HCT116 (cell line): ENCODE data around the gene TMCO1. TPM values are rescaled to one million over a fixed set of nuclear protein-coding genes. Genes with fewer than 3 reads are reported as not detected.

Experiments
- ATAC-seq: fragments of 200-7000 bp; cut with Tn5 transposase; 2 replicates; pipeline ENCODE4 v1.9.1; 2020; ENCODE audit warnings: mild to moderate bottlenecking, moderate library complexity
- BruUV-seq: library from RNA; stranded (reverse); fragments of 400-500 nt; replicated peaks from 2 replicates; lab custom pipeline; 2021; lab: Mats Ljungman, UMichigan
- CTCF ChIA-PET: fragments of 300-600 bp; sonication (Branson Sonifier 250); formaldehyde crosslinking; loops from one replicate; lab custom pipeline; 2021; ENCODE audit warnings: antibody characterized with exemption; lab: Charles Lee
- POLR2A ChIA-PET: fragments of 300-600, 350-600 bp; sonication (Branson Sonifier 250); formaldehyde crosslinking; loops from one replicate; lab custom pipeline; 2021; ENCODE audit warnings: antibody characterized with exemption; lab: Charles Lee
- RAD21 ChIA-PET, 2 experiments: fragments of 300-600 bp; sonication (Branson Sonifier 250); formaldehyde crosslinking; loops; one replicate each; lab custom pipeline; 2023; ENCODE audit warnings: low total read pairs in 2 of 2; ENCODE audit not compliant: uncharacterized antibody in 2 of 2, unreplicated experiment in 2 of 2, low non-redundant PET in 1 of 2; lab: Charles Lee
- DNase-seq: peaks from one replicate; pipeline ENCODE4 v3.0.0-alpha.2; 2010; ENCODE audit warnings: low read depth, low spot score
- H2AFZ ChIP-seq: fragments of 200-600 bp; shearing (Covaris generic), sonication (generic); 2 replicates; pipeline ENCODE4 v1.6.1; 2017; ENCODE audit warnings: low read depth, mixed run types, mixed read lengths, antibody characterized with exemption, low read length; ENCODE audit not compliant: poor library complexity, severe bottlenecking
- H3K27ac ChIP-seq: 2 replicates; pipeline ENCODE4 v1.5.1; 2012; ENCODE audit warnings: low read depth, low read length
- H3K27me3 ChIP-seq: fragments of 200-600 bp; sonication (generic); 2 replicates; pipeline ENCODE4 v1.6.1; 2016; ENCODE audit warnings: mixed run types, low read length, mixed read lengths; ENCODE audit not compliant: insufficient read depth
- H3K36me3 ChIP-seq, 2 experiments: fragments of 200-500 bp in 1 of 2; fragments of 200-600 bp in 1 of 2; sonication (Bioruptor generic) in 1 of 2; sonication (generic) in 1 of 2; 2 replicates each; pipeline versions ENCODE4 v1.5.1 to v1.6.1; 2014 to 2016; ENCODE audit warnings: low read length in 2 of 2, inconsistent platforms in 1 of 2, mixed read lengths in 1 of 2, mixed run types in 1 of 2; ENCODE audit not compliant: insufficient read depth in 2 of 2, control insufficient read depth in 1 of 2
- H3K4me1 ChIP-seq, 2 experiments: fragments of 200-600 bp in 1 of 2; sonication (generic) in 1 of 2; 2 replicates each; pipeline versions ENCODE4 v1.5.1 to v1.6.1; 2012 to 2017; ENCODE audit warnings: low read length in 2 of 2, inconsistent platforms in 1 of 2, mild to moderate bottlenecking in 1 of 2, mixed read lengths in 1 of 2, mixed run types in 1 of 2, moderate library complexity in 1 of 2; ENCODE audit not compliant: insufficient read depth in 2 of 2, control insufficient read depth in 1 of 2
- H3K4me2 ChIP-seq: fragments of 200-600 bp; sonication (generic); 2 replicates; pipeline ENCODE4 v1.6.1; 2017; ENCODE audit warnings: mixed run types, low read length, mixed read lengths
- H3K4me3 ChIP-seq, 2 experiments: fragments of 200-600 bp in 1 of 2; sonication (generic) in 1 of 2; replicated peaks in 1 of 2; 2 replicates each; pipeline ENCODE4 v1.5.1; 2011 to 2016; ENCODE audit warnings: low read length in 2 of 2, control low read depth in 1 of 2, low read depth in 1 of 2, mild to moderate bottlenecking in 1 of 2, mixed read lengths in 1 of 2, mixed run types in 1 of 2
- H3K79me2 ChIP-seq: fragments of 200-600 bp; sonication (generic); 2 replicates; pipeline ENCODE4 v1.6.1; 2017; ENCODE audit warnings: mild to moderate bottlenecking, mixed run types, low read length, moderate library complexity, mixed read lengths; ENCODE audit not compliant: insufficient read depth
- H3K9ac ChIP-seq: fragments of 200-600 bp; sonication (generic); 2 replicates; pipeline ENCODE4 v1.6.1; 2016; ENCODE audit warnings: low read length, mixed read lengths
- H3K9me2 ChIP-seq: fragments of 200-600 bp; sonication (generic), shearing (Covaris generic); 2 replicates; pipeline ENCODE4 v1.6.1; 2017; ENCODE audit warnings: mixed run types, mild to moderate bottlenecking, moderate library complexity; ENCODE audit not compliant: insufficient read depth
- H3K9me3 ChIP-seq, 2 experiments: fragments of 200-500 bp in 1 of 2; fragments of 200-600 bp in 1 of 2; sonication (Bioruptor generic) in 1 of 2; sonication (generic) in 1 of 2; 2 replicates each; pipeline ENCODE4 v1.6.1; 2014 to 2017; ENCODE audit warnings: low read length in 2 of 2, mixed read lengths in 2 of 2, inconsistent platforms in 1 of 2, low read depth in 1 of 2, mild to moderate bottlenecking in 1 of 2, mixed run types in 1 of 2, moderate library complexity in 1 of 2; ENCODE audit not compliant: control insufficient read depth in 1 of 2, insufficient read depth in 1 of 2
- H4K20me1 ChIP-seq: fragments of 200-600 bp; sonication (generic), shearing (Covaris generic); 2 replicates; pipeline ENCODE4 v1.6.1; 2017; ENCODE audit warnings: mixed run types, mild to moderate bottlenecking, moderate library complexity; ENCODE audit not compliant: insufficient read depth
- CBX3 ChIP-seq: IDR thresholded peaks from 2 replicates; pipeline ENCODE4 v1.6.1; 2012; ENCODE audit warnings: low read depth
- CEBPB ChIP-seq: IDR thresholded peaks from 2 replicates; pipeline ENCODE4 v1.6.1; 2012; ENCODE audit warnings: low read depth
- EZH2phosphoT487 ChIP-seq: fragments of 200-600 bp; IDR thresholded peaks from 2 replicates; pipeline ENCODE4 v1.6.1; 2018; ENCODE audit warnings: antibody characterized with exemption, borderline replicate concordance
- JUND ChIP-seq: IDR thresholded peaks from 2 replicates; pipeline ENCODE4 v1.6.1; 2012
- RAD21 ChIP-seq: IDR thresholded peaks from 2 replicates; pipeline ENCODE4 v1.6.1; 2012; ENCODE audit warnings: low read depth, mild to moderate bottlenecking
- SP1 ChIP-seq: IDR thresholded peaks from 2 replicates; pipeline ENCODE4 v1.6.1; 2012; ENCODE audit warnings: low read depth
- TCF7L2 ChIP-seq: IDR thresholded peaks from 2 replicates; pipeline ENCODE4 v1.7.0; 2011; ENCODE audit warnings: borderline replicate concordance, inconsistent platforms; ENCODE audit not compliant: insufficient read depth, insufficient read length; ENCODE audit errors: extremely low read depth
- YY1 ChIP-seq: IDR thresholded peaks from 2 replicates; pipeline ENCODE4 v1.6.1; 2011; ENCODE audit warnings: low read length, low read depth, moderate library complexity, mild to moderate bottlenecking; ENCODE audit not compliant: insufficient replicate concordance; ENCODE audit errors: extremely low read depth
- intact Hi-C: fragments of 100-400 bp; cut with micrococcal nuclease; formaldehyde crosslinking; loops from 2 replicates; pipeline ENCODE4 v1.10.0; 2022
- total RNA-seq: library from RNA; stranded (reverse); gene quantifications from one replicate; pipeline ENCODE4 v1.2.1, GENCODE V29; 2021; ENCODE audit not compliant: unreplicated experiment
- TF ChIP-seq, protein P1 (sequence below): IDR thresholded peaks from 2 replicates; pipeline ENCODE4 v1.6.1; 2012
- TF ChIP-seq, protein P2 (sequence below), 3 experiments: fragments of 200-600 bp in 1 of 3; sonication (generic) in 1 of 3; IDR thresholded peaks in 2 of 3; conservative IDR thresholded peaks in 1 of 3; 2 replicates each; pipeline ENCODE4 v1.5.1; 2012 to 2017; ENCODE audit warnings: low read depth in 2 of 3, low read length in 2 of 3, antibody characterized with exemption in 1 of 3, borderline replicate concordance in 1 of 3, control low read depth in 1 of 3, mild to moderate bottlenecking in 1 of 3, mixed read lengths in 1 of 3, mixed run types in 1 of 3, moderate library complexity in 1 of 3; ENCODE audit not compliant: insufficient read depth in 1 of 3
- TF ChIP-seq, protein P3 (sequence below): IDR thresholded peaks from 2 replicates; pipeline ENCODE4 v1.6.1; 2012
- TF ChIP-seq, protein P4 (sequence below): IDR thresholded peaks from 2 replicates; pipeline ENCODE4 v1.6.1; 2012; ENCODE audit warnings: low read depth

TMCO1 gene
- total RNA-seq, 1 experiment from 2014 or later, result 61.2 TPM

DNA sequence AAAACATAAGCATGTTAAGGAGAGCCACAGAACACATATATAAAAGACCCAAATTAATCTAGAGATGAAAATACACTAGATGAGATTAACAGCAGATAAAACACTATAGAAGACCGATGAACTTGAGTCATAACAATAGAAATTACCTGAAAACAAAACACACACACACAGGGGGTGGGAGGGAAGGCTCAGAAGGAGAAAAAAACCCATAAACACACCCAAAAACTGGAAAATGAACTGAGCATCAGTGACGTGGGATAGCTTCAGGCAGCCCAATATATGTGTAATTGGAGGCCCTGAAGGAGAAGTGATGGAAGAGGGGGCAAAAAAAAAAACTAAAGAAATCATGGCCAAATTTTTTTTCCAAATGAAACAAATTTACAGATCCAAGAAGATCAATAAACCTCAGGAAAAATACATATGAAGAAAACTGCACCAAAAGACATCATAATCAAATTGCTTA lies 81.7 kb downstream of the TMCO1 start:
- Histone ChIP-seq H3K27ac (no peak overlapping the region), H3K9me2 (no peaks in the 10 kb centered on the region), H3K79me2 (peaks cover 51% of the 10 kb centered on the region), H3K4me3 (no peak overlapping the region), H3K9ac (no peak overlapping the region), H2AFZ (no peak overlapping the region), H3K36me3 (peaks cover 0 to 14% of the 10 kb centered on the region in 2 experiments; a peak in 1 of 4 replicates), H3K9me3 (no peaks in the 10 kb centered on the region), H3K4me2 (no peak overlapping the region), H3K4me1 (no peaks in the 10 kb centered on the region), H3K27me3 (no peaks in the 10 kb centered on the region), H4K20me1 (peaks cover 5% of the 10 kb centered on the region; the same call in 1 of the 2 replicates)
- RAD21 ChIA-PET, result no interaction called here
- CTCF ChIA-PET, result interaction anchor here (1.0 kb wide), 1 partner anchor 11 kb away, joined by 4 read pairs; the partner anchor contains the start of gene ALDH9A1
- POLR2A ChIA-PET, result interaction anchor here (0.8 kb wide), 1 partner anchor 11 kb away, joined by 3 read pairs; the partner anchor contains the start of gene ALDH9A1
- TF ChIP-seq CBX3 (no peak), SP1 (no peak), CEBPB (no peak), TCF7L2 (no peak), YY1 (no peak), RAD21 (no peak), EZH2phosphoT487 (no peak), JUND (no peak)
- TF ChIP-seq, protein P1, sequence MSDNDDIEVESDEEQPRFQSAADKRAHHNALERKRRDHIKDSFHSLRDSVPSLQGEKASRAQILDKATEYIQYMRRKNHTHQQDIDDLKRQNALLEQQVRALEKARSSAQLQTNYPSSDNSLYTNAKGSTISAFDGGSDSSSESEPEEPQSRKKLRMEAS, result no peak
- TF ChIP-seq, protein P2, sequence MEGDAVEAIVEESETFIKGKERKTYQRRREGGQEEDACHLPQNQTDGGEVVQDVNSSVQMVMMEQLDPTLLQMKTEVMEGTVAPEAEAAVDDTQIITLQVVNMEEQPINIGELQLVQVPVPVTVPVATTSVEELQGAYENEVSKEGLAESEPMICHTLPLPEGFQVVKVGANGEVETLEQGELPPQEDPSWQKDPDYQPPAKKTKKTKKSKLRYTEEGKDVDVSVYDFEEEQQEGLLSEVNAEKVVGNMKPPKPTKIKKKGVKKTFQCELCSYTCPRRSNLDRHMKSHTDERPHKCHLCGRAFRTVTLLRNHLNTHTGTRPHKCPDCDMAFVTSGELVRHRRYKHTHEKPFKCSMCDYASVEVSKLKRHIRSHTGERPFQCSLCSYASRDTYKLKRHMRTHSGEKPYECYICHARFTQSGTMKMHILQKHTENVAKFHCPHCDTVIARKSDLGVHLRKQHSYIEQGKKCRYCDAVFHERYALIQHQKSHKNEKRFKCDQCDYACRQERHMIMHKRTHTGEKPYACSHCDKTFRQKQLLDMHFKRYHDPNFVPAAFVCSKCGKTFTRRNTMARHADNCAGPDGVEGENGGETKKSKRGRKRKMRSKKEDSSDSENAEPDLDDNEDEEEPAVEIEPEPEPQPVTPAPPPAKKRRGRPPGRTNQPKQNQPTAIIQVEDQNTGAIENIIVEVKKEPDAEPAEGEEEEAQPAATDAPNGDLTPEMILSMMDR (IDR thresholded peaks at IDR 0.05 in 2 of 3, conservative IDR thresholded peaks at IDR 0.05 in 1 of 3; ENCODE audit: borderline replicate concordance in 1 of 3, insufficient read depth in 1 of 3, low read depth in 2 of 3, low read length in 2 of 3), result no peak
- TF ChIP-seq, protein P3, sequence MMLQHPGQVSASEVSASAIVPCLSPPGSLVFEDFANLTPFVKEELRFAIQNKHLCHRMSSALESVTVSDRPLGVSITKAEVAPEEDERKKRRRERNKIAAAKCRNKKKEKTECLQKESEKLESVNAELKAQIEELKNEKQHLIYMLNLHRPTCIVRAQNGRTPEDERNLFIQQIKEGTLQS, result no peak
- TF ChIP-seq, protein P4, sequence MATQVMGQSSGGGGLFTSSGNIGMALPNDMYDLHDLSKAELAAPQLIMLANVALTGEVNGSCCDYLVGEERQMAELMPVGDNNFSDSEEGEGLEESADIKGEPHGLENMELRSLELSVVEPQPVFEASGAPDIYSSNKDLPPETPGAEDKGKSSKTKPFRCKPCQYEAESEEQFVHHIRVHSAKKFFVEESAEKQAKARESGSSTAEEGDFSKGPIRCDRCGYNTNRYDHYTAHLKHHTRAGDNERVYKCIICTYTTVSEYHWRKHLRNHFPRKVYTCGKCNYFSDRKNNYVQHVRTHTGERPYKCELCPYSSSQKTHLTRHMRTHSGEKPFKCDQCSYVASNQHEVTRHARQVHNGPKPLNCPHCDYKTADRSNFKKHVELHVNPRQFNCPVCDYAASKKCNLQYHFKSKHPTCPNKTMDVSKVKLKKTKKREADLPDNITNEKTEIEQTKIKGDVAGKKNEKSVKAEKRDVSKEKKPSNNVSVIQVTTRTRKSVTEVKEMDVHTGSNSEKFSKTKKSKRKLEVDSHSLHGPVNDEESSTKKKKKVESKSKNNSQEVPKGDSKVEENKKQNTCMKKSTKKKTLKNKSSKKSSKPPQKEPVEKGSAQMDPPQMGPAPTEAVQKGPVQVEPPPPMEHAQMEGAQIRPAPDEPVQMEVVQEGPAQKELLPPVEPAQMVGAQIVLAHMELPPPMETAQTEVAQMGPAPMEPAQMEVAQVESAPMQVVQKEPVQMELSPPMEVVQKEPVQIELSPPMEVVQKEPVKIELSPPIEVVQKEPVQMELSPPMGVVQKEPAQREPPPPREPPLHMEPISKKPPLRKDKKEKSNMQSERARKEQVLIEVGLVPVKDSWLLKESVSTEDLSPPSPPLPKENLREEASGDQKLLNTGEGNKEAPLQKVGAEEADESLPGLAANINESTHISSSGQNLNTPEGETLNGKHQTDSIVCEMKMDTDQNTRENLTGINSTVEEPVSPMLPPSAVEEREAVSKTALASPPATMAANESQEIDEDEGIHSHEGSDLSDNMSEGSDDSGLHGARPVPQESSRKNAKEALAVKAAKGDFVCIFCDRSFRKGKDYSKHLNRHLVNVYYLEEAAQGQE, result no peak
- ATAC-seq (no peak), DNase-seq (no peak)
- BruUV-seq, result no TSS peak
- intact Hi-C loops, result no loop called here
